SK-N-SH treated with all-trans-retinoic acid at 6 μM for 48 hours (cell line): Measurements from ENCODE around the gene PARP15.
"Not testable (repeated sequence)": the region's sequence is repeated elsewhere in the genome, so short reads cannot be mapped to it uniquely, and the experiment has no call there.

Source experiments
- ATAC-seq: fragments of 200-7000 bp; cut with Tn5 transposase; 3 replicates; pipeline ENCODE4 v1.9.1; 2020; ENCODE audit warnings: mild to moderate bottlenecking, moderate library complexity
- ARNTL ChIP-seq: fragments of 450-650 bp; formaldehyde crosslinking; IDR thresholded peaks from 2 replicates; pipeline ENCODE4 v1.5.0; 2020; ENCODE audit warnings: low read depth, mild to moderate bottlenecking, moderate library complexity, borderline replicate concordance
- BACH2 ChIP-seq: fragments of 250-450 bp; sonication (Bioruptor Pico); IDR thresholded peaks from 2 replicates; pipeline ENCODE4 v1.9.0; 2021; ENCODE audit warnings: mild to moderate bottlenecking, borderline replicate concordance
- CREB5 ChIP-seq: fragments of 250-450 bp; sonication (Bioruptor Pico); IDR thresholded peaks from 2 replicates; pipeline ENCODE4 v1.5.1; 2020; ENCODE audit warnings: low read depth, mild to moderate bottlenecking, moderate library complexity
- CSDC2 ChIP-seq: fragments of 250-450 bp; sonication (Bioruptor Pico); IDR thresholded peaks from 2 replicates; pipeline ENCODE4 v1.5.0; 2020; ENCODE audit warnings: mild to moderate bottlenecking, moderate library complexity
- GLIS3 ChIP-seq: fragments of 250-450 bp; sonication (Bioruptor Pico); IDR thresholded peaks from 2 replicates; pipeline ENCODE4 v1.5.0; 2020; ENCODE audit warnings: mild to moderate bottlenecking, moderate library complexity
- ISL1 ChIP-seq: fragments of 250-450 bp; sonication (Bioruptor Pico); IDR thresholded peaks from 2 replicates; pipeline ENCODE4 v2.1.2; 2022; ENCODE audit warnings: mild to moderate bottlenecking, moderate library complexity
- OSR1 ChIP-seq: fragments of 250-450 bp; sonication (Bioruptor Pico); IDR thresholded peaks from 2 replicates; pipeline ENCODE4 v1.8.0; 2022; ENCODE audit warnings: moderate library complexity, mild to moderate bottlenecking, inconsistent platforms
- PATZ1 ChIP-seq: fragments of 250-450 bp; sonication (Bioruptor Pico); IDR thresholded peaks from 2 replicates; pipeline ENCODE4 v1.8.0; 2020; ENCODE audit warnings: mild to moderate bottlenecking, moderate library complexity, borderline replicate concordance
- POU6F1 ChIP-seq: fragments of 250-450 bp; sonication (Bioruptor Pico); IDR thresholded peaks from 2 replicates; pipeline ENCODE4 v1.8.0; 2021; ENCODE audit warnings: low read depth, mild to moderate bottlenecking, moderate library complexity, borderline replicate concordance
- PPARA ChIP-seq: fragments of 250-450 bp; sonication (Bioruptor Pico); IDR thresholded peaks from 2 replicates; pipeline ENCODE4 v1.5.0; 2020; ENCODE audit warnings: mild to moderate bottlenecking, borderline replicate concordance
- RARB ChIP-seq: fragments of 250-450 bp; sonication (Bioruptor Pico); IDR thresholded peaks from 2 replicates; pipeline ENCODE4 v1.8.0; 2021; ENCODE audit warnings: mild to moderate bottlenecking, moderate library complexity
- TCF4 ChIP-seq: fragments of 250-450 bp; sonication (Bioruptor Pico); IDR thresholded peaks from 2 replicates; pipeline ENCODE4 v1.8.0; 2021; ENCODE audit warnings: mild to moderate bottlenecking, moderate library complexity, borderline replicate concordance
- TOX ChIP-seq: fragments of 250-450 bp; sonication (Bioruptor Pico); IDR thresholded peaks from 2 replicates; pipeline ENCODE4 v1.8.0; 2021; ENCODE audit warnings: mild to moderate bottlenecking, moderate library complexity, borderline replicate concordance
- ZC3H10 ChIP-seq: fragments of 250-450 bp; sonication (Bioruptor Pico); IDR thresholded peaks from 2 replicates; pipeline ENCODE4 v1.5.1; 2021; ENCODE audit warnings: mild to moderate bottlenecking, moderate library complexity
- ZFP3 ChIP-seq: fragments of 250-450 bp; sonication (Bioruptor Pico); IDR thresholded peaks from 2 replicates; pipeline ENCODE4 v1.5.0; 2020; ENCODE audit warnings: mild to moderate bottlenecking, moderate library complexity
- ZFP30 ChIP-seq: fragments of 450-650 bp; formaldehyde crosslinking; IDR thresholded peaks from 2 replicates; pipeline ENCODE4 v1.5.0; 2022; ENCODE audit warnings: mild to moderate bottlenecking, moderate library complexity
- ZNF70 ChIP-seq: fragments of 450-650 bp; formaldehyde crosslinking; IDR thresholded peaks from 2 replicates; pipeline ENCODE4 v1.5.0; 2020; ENCODE audit warnings: mild to moderate bottlenecking, moderate library complexity
- ZNF8 ChIP-seq: fragments of 450-650 bp; formaldehyde crosslinking; IDR thresholded peaks from 2 replicates; pipeline ENCODE4 v1.5.0; 2020; ENCODE audit warnings: mild to moderate bottlenecking, moderate library complexity

PARP15 gene

GRCh38 chr3:122564155-122564912, 13.1 kb upstream of the PARP15 start, which contains the start of the genes DTX3L and PARP9:
Gene DTX3L (plus strand): TSS chr3:122564338. CDS start chr3:122564427, 89 bp downstream.
Gene PARP9 (minus strand): TSS chr3:122564300. CDS start chr3:122559620, 4,680 bp downstream.
- TF ChIP-seq POU6F1 (CRISPR knock-in tag): no peak
- peak; percentile 61; the same call in 1 of the 2 replicates for TF ChIP-seq TCF4 (CRISPR knock-in tag)
- TF ChIP-seq, all 23 proteins: peak for 1
- peak; percentile 97 for ATAC-seq

GRCh38 chr3:122568131-122568530, 9.3 kb upstream of the PARP15 start:
- ATAC-seq: not testable (repeated sequence)

GRCh38 chr3:122568755-122569154, 8.7 kb upstream of the PARP15 start:
- TF ChIP-seq CSDC2 (CRISPR knock-in tag): no peak
- TF ChIP-seq PATZ1 (CRISPR knock-in tag): no peak
- no peak for TF ChIP-seq ZC3H10 (CRISPR knock-in tag)
- no peak for TF ChIP-seq CREB5 (CRISPR knock-in tag)
- TF ChIP-seq, all 23 proteins: peak for 0
- no peak for ATAC-seq

- TF ChIP-seq OSR1 (CRISPR knock-in tag): no peak
- no peak for TF ChIP-seq ZC3H10 (CRISPR knock-in tag)
- TF ChIP-seq ZNF8: no peak
- TF ChIP-seq RARB: no peak
- no peak for TF ChIP-seq BACH2 (CRISPR knock-in tag)
- no peak for TF ChIP-seq CREB5 (CRISPR knock-in tag)
- no peak for TF ChIP-seq CSDC2 (CRISPR knock-in tag)
- no peak for TF ChIP-seq ZFP3
- no peak for TF ChIP-seq TOX (CRISPR knock-in tag)
- TF ChIP-seq POU6F1 (CRISPR knock-in tag): no peak
- no peak for TF ChIP-seq PPARA (CRISPR knock-in tag)
- no peak for TF ChIP-seq GLIS3
- TF ChIP-seq TCF4 (CRISPR knock-in tag): no peak
- no peak for TF ChIP-seq ZFP30
- peak; percentile 30 for ATAC-seq
Measured at GRCh38 chr3:122572940-122573412, 4.5 kb upstream of the PARP15 start.

- TF ChIP-seq RARB (no peak), ARNTL (no peak), CREB5 (CRISPR knock-in tag) (no peak), ZNF70 (CRISPR knock-in tag) (no peak), OSR1 (CRISPR knock-in tag) (no peak), ISL1 (CRISPR knock-in tag) (no peak), POU6F1 (CRISPR knock-in tag) (no peak), TCF4 (CRISPR knock-in tag) (no peak)
- ATAC-seq: no peak
Measured at GRCh38 chr3:122576174-122576940, 1.1 kb upstream of the PARP15 start.
